Upper lobe of left lung (tissue), 6 donors: ENCODE measurements around the gene PIGQ. TPM values are rescaled to one million over a fixed set of nuclear protein-coding genes. Genes with fewer than 3 reads are reported as not detected.
"Not testable (repeated sequence)": the region's sequence is repeated elsewhere in the genome, so short reads cannot be mapped to it uniquely, and the experiment has no call there.

Experiments used
- ATAC-seq, 2 donors: fragments of 200-7000 bp; cut with Tn5 transposase; one replicate each; pipeline ENCODE4 v1.9.1; 2022; ENCODE audit warnings: mild to moderate bottlenecking in 2 of 2, moderate library complexity in 2 of 2; ENCODE audit not compliant: low FRiP score in 2 of 2
- DNase-seq, 2 donors: peaks; one replicate each; pipeline ENCODE4 v3.0.0-alpha.2; 2019 to 2020
- H3K27ac ChIP-seq, 4 donors: fragments of 200-600 bp; sonication (generic); one replicate each; pipeline ENCODE4 v1.5.1; 2016 to 2019
- H3K27me3 ChIP-seq, 4 donors: fragments of 200-600 bp; sonication (generic); one replicate each; pipeline ENCODE4 v1.5.1; 2017 to 2019
- H3K36me3 ChIP-seq, 4 donors: fragments of 200-600 bp; sonication (generic); one replicate each; pipeline ENCODE4 v1.5.1; 2016 to 2019
- H3K4me1 ChIP-seq, 4 donors: fragments of 200-600 bp; sonication (generic); one replicate each; pipeline ENCODE4 v1.5.1; 2018 to 2019
- H3K4me3 ChIP-seq, 4 donors: fragments of 200-600 bp; sonication (generic); one replicate each; pipeline ENCODE4 v1.5.1; 2017 to 2019; ENCODE audit warnings: mild to moderate bottlenecking in 2 of 4, moderate library complexity in 1 of 4
- H3K9me3 ChIP-seq, 4 donors: fragments of 200-600 bp; sonication (generic); one replicate each; pipeline ENCODE4 v1.5.1; 2018 to 2019
- CTCF ChIP-seq, 6 experiments: fragments of 450-650 bp in 4 of 6; fragments of 200-600 bp in 2 of 6; sonication (generic) in 2 of 6; IDR thresholded peaks; one replicate each; pipeline ENCODE4 v1.5.1; 2016 to 2019; ENCODE audit warnings: antibody characterized with exemption in 6 of 6
- EP300 ChIP-seq, 4 donors: sonication (generic); formaldehyde crosslinking; IDR thresholded peaks; one replicate each; pipeline ENCODE4 v1.5.1; 2017; ENCODE audit warnings: antibody characterized with exemption in 4 of 4, control low read depth in 2 of 4
- POLR2A ChIP-seq, 4 donors: fragments of 450-650 bp; IDR thresholded peaks; one replicate each; pipeline ENCODE4 v1.5.1; 2016 to 2017; ENCODE audit warnings: antibody characterized with exemption in 4 of 4, mild to moderate bottlenecking in 2 of 4
- POLR2AphosphoS5 ChIP-seq, 2 donors: sonication (generic); formaldehyde crosslinking; IDR thresholded peaks; one replicate each; pipeline ENCODE4 v1.5.1; 2017; ENCODE audit warnings: antibody characterized with exemption in 2 of 2
- WGBS, 2 donors: methylation state at CpG; one replicate each; pipeline ENCODE4 v1.1.5; 2017 to 2018; 5-methylcytosine and 5-hydroxymethylcytosine counted together
- total RNA-seq, 6 donors: library from RNA; depleted of rRNA in 4 of 6; stranded (reverse); fragments of >200 nt in 4 of 6; gene quantifications; one replicate each; pipeline versions ENCODE4 v1.1.0 to v1.2.1, GENCODE V29; 2016 to 2021
- donor health status: DM: no; HTN: no; CAD: no; lungs with moderate emphysema.
- donor health status: DM: no; HTN: yes; CAD: no; lungs with severe emphysema.

PIGQ gene
- total RNA-seq, 6 donors from 2014 or later, result 42.7 to 153 (median 79.6) TPM

GRCh38 chr16:595094-595528, 25.3 kb downstream of the PIGQ start:
- Histone ChIP-seq H3K4me1 (peaks cover 37 to 61% (median 58%) of the 10 kb centered on the region in 4 donors), H3K9me3 (no peaks in the 10 kb centered on the region), H3K27me3 (no peaks in the 10 kb centered on the region), H3K4me3 (no peak overlapping the region), H3K27ac (peak overlapping the region in 2 of 4 donors; percentile 26 to 91), H3K36me3 (peaks cover 4 to 25% (median 13%) of the 10 kb centered on the region in 4 donors)
- DNase-seq, result no peak
- 90 to 91% methylated on average over 10 to 14 of the region's 18 CpGs for WGBS, 2 donors
- no peak for ATAC-seq
- TF ChIP-seq POLR2A (IDR thresholded peaks at IDR 0.05) (no peak), CTCF (IDR thresholded peaks at IDR 0.05) (no peak), EP300 (IDR thresholded peaks at IDR 0.05) (no peak), POLR2AphosphoS5 (IDR thresholded peaks at IDR 0.05) (no peak)

GRCh38 chr16:595942-596735, 26.4 kb downstream of the PIGQ start:
- peaks cover 4 to 32% (median 17%) of the 10 kb centered on the region in 4 donors for H3K36me3 ChIP-seq
- 81 to 89% methylated on average over 23 to 26 of the region's 34 CpGs for WGBS, 2 donors
- DNase-seq, result peak in 1 of 2 donors; percentile 70
- no peaks in the 10 kb centered on the region for H3K9me3 ChIP-seq
- peaks cover 32 to 54% (median 51%) of the 10 kb centered on the region in 4 donors for H3K4me1 ChIP-seq
- H3K27me3 ChIP-seq, result no peaks in the 10 kb centered on the region
- H3K27ac ChIP-seq, result peak overlapping the region in 1 of 4 donors; percentile 11
- no peak overlapping the region for H3K4me3 ChIP-seq
- TF ChIP-seq POLR2A (IDR thresholded peaks at IDR 0.05) (no peak), POLR2AphosphoS5 (IDR thresholded peaks at IDR 0.05) (no peak), EP300 (IDR thresholded peaks at IDR 0.05) (no peak), CTCF (IDR thresholded peaks at IDR 0.05) (no peak)
- no peak for ATAC-seq

GRCh38 chr16:596736-597060, 26.9 kb downstream of the PIGQ start:
- peaks cover 4 to 32% (median 17%) of the 10 kb centered on the region in 4 donors for H3K36me3 ChIP-seq
- H3K27me3 ChIP-seq, result no peaks in the 10 kb centered on the region
- H3K4me3 ChIP-seq, result no peak overlapping the region
- H3K4me1 ChIP-seq, result peaks cover 31 to 50% (median 45%) of the 10 kb centered on the region in 4 donors
- DNase-seq (no peak), ATAC-seq (no peak)
- no peak for TF ChIP-seq CTCF (IDR thresholded peaks at IDR 0.05)
- TF ChIP-seq POLR2AphosphoS5 (IDR thresholded peaks at IDR 0.05), result no peak
- no peak for TF ChIP-seq EP300 (IDR thresholded peaks at IDR 0.05)
- H3K9me3 ChIP-seq, result no peaks in the 10 kb centered on the region
- 93% methylated on average over 12 of the region's 12 CpGs for WGBS, 2 donors
- H3K27ac ChIP-seq, result no peak overlapping the region

- H3K27ac ChIP-seq, H3K9me3 ChIP-seq, H3K4me3 ChIP-seq, ATAC-seq, H3K27me3 ChIP-seq, DNase-seq: not testable (repeated sequence)
- H3K36me3 ChIP-seq, result peaks cover 4 to 32% (median 17%) of the 10 kb centered on the region in 4 donors
- peaks cover 21 to 40% (median 35%) of the 10 kb centered on the region in 4 donors for H3K4me1 ChIP-seq
- 97 to 100% methylated on average over 7 of the region's 7 CpGs for WGBS, 2 donors
Observed at GRCh38 chr16:597655-598054, 27.9 kb downstream of the PIGQ start.

GRCh38 chr16:598823-599739, 29.3 kb downstream of the PIGQ start:
- no peak overlapping the region for H3K27ac ChIP-seq
- ATAC-seq (no peak), DNase-seq (peak in 1 of 2 donors; percentile 81)
- no peaks in the 10 kb centered on the region for H3K27me3 ChIP-seq
- WGBS, 2 donors, result 94 to 96% methylated on average over 20 to 41 of the region's 43 CpGs
- H3K9me3 ChIP-seq, result no peaks in the 10 kb centered on the region
- H3K36me3 ChIP-seq, result peaks cover 4 to 32% (median 19%) of the 10 kb centered on the region in 4 donors
- H3K4me1 ChIP-seq, result peaks cover 7 to 26% (median 21%) of the 10 kb centered on the region in 4 donors
- TF ChIP-seq CTCF (IDR thresholded peaks at IDR 0.05), result no peak
- no peak for TF ChIP-seq EP300 (IDR thresholded peaks at IDR 0.05)
- no peak for TF ChIP-seq POLR2A (IDR thresholded peaks at IDR 0.05)
- TF ChIP-seq POLR2AphosphoS5 (IDR thresholded peaks at IDR 0.05), result no peak
- no peak overlapping the region for H3K4me3 ChIP-seq
